Inflammatory macrophage treated with lipopolysaccharide for 4 hours (primary cell): ENCODE data around the gene CDON.

Experiments
- DNase-seq: peaks from one replicate; pipeline ENCODE4 v3.0.0-alpha.2; 2020

The CDON gene

DNA sequence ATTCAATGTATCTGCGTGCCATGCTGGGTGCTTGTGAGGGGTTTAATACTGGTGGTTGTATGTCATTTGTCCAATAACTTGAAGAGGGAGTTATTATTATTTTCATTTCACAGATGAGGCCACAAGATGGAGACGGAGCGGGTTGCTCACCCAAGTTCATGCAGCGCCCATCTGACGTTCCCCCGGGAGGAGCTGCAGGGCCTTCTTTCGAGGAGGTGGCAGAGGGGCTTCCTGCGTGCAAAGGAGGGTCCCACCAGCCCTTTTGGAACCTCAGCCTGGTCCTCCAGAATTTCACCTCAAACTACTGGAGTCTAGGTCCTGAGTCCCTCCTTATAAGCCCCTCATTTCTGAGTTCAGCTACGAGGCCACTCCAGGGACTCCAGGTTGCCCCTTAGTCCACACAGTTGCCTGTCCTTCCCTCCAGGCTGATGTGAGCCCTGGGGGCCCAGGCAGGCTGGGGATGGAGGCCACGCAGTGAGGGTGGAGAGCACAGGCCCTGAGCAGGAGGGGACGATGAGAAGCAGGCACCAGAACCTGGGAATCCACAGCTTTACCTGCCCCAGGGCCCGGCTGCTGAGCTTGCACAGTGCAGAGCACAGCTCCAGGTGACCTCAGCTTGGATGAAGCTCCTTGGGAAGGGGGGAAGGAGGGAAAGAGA, 119.8 kb downstream of the CDON start:
- no peak for DNase-seq

DNA sequence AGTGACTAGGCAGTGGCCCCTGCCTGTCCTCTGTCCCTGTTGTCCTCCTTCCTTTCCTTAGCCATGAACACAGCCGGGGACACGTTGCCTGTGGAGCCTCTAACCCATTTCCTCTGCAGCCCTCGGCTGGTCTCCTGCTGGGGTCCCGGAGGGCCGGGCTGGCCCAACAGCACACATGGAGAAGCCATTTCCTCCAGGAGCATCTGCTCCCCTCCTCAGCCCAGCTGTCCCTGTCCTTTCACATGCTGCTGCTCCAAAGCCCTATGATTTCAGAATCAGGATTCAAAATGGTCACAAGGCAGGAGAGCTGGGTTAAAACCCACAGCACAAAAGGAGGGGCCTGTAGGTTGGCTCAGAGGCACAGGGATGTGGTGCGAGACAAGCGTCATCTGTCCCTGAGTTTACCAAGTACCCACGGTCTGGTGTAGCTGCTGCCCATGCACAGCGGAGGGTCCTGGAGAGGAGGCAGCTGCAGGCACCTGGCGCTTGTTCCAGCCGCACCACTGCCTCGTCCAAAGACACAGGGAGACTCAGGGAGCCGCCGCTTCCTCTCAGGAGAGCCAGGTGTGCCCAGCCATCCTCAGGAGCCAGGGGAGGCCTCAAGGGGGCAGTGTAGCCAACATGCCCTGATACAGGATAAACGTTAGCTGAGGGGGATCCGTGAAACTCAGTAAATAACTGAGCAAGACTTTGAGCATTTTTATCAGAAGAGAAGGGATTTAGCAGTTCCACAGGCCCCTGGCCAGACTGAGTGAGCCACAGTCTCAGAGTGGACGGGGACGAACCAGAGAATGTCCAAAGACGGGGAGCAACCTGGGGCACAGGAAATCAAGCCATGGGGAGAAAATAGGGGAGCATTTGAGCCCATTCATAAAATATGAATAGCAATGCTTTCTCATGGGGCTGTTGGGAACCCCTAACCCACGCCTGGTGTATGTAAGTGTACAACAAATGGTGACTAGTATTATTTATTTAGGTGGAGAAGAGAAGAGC, 120.8 kb downstream of the CDON start:
- DNase-seq: no peak

DNA sequence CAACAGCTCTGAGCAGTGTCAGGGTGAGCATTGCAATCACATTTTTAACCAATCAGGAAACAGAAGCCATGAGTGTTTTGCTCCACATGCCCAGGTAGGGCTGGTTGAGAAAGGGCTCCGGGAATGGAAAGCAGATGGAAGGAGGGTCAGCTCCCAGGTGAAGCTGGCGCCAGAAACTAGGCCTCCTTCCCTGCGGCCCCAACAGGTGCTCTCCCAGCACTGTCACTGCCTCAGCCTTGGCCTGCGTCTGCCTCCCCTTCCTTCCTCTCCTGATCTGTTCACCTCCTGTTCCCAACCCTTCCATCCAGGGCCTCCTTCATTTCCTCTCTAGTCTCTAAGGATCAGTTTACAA, 121.4 kb downstream of the CDON start:
- no peak for DNase-seq

DNA sequence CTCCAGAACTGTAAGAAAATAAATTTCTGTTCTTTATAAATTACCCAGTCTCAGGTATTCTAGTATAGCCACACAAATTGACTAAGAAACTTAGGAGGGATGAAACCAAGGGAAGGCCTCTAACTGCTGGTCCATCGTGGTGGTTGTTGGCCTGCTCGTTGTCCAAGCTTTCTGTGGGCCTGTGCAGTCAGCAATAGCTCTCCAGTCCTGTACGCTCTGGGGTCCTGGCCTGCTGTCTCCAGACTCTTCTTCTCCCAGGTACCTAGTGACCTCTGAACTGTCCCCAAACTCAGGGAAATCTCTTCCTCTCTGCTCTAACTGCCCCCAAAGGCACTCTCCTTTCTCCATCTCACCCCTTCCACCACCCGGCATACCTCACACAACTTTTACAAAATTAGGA, 122.5 kb downstream of the CDON start:
- DNase-seq: no peak

DNA sequence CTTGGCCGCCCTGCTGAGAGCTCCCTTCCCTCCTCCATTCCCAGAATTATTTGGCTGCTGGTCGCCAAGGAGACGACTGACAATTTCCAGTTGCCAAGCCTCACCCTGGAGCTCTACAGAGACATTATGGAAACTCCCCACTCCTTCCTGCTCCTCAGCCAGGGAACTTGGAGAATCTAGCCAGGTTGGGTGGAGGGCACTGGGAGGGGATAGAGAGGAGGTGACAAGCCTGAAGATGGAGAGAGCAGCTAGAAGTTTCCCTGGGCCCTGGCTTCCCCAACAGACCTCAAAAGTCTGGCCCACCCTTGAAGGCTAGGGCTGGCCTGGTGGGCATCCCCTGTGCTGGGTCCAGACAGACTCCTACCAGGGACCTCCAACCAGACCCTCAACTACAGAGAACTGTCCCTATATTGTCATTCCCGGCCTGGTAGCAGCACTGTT, 123.6 kb downstream of the CDON start:
- DNase-seq: no peak

DNA sequence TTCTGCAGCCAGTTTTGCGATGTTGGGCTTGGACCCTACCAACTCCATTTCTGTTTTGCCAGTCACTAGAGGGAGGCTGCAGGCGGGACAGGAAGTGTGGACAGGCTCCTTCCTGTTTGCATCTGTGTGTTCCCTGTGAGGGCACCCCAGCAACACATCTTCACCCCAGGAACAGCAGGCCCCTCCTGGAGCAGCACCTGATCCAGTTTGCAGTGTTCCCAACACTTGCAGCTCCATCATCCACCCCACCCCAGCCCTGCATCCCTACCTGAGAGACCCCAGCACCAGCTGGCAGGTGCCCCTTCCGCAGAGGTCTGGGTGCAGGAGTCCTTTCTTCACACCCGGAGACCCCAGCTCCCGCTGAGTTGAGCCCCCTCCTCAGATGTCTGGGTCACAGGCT, 124.2 kb downstream of the CDON start:
- no peak for DNase-seq

DNA sequence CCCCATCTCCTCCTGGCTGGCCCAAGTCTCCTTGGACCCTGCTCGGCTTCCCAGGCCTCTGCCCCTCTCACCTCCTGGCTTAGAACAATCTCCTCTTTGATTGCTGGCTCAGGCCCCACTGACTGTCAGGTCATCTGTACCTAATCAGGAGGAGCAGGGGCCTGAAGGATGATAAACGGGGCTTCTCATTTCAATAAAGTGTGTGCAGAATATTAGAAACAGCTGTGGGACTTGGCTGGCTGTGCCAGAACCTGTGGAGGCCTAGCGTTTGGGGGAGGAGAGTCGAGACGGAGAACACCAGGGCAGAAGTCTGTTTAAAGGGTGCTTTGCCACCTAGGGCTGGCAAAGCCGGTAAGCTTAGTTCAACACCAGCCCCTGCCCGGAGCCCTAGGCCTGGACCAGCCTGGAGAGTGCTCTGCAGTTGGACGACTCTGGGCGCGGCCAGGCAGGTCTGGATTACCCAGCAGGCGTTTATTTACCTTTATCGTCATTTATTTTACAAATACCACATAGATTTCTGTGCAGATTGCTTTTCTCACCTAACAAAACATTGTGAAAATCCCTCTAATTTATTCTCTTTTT, 127.0 kb downstream of the CDON start:
- DNase-seq: no peak

DNA sequence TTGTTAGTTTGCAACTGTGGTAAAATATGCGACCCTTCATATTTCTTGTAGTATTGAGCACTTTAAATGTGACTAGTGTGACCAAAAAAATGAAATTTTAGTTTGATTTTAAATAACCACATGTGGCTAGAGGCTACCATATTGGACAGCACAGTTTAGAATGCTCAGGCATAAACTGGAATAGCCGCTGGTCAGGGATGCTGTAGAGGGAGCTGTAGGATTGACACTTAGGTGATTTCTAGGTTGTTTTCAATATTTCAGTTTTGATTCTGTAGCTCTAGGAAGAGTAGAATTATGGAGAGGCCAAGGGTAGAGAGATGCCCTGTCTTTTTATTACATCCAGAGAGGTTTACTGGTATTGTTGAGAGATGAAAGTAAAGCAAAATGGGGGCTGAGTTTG, 127.6 kb downstream of the CDON start:
- no peak for DNase-seq

DNA sequence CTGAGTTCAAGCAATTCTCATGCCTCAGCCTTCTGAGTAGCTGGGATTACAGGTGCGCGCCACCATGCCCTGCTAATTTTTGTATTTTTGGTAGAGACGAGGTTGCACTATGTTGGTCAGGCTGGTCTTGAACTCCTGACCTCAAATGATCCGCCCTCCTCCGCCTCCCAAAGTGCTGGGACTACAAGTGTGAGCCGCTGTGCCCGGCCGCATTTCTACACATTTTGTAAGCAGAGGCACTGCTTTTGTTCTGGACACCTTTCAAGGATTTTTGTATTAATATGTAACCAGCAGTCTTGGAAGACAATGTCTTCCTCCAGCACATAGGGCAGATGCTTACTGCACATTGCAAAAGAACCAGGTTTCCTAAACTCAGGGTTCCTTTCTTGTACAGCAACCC, 128.2 kb downstream of the CDON start:
- no peak for DNase-seq

GRCh38 chr11:125933030-125933813, 129.4 kb downstream of the CDON start:
- no peak for DNase-seq

- no peak for DNase-seq
Measured at GRCh38 chr11:125932301-125932700, 130.4 kb downstream of the CDON start.

DNA sequence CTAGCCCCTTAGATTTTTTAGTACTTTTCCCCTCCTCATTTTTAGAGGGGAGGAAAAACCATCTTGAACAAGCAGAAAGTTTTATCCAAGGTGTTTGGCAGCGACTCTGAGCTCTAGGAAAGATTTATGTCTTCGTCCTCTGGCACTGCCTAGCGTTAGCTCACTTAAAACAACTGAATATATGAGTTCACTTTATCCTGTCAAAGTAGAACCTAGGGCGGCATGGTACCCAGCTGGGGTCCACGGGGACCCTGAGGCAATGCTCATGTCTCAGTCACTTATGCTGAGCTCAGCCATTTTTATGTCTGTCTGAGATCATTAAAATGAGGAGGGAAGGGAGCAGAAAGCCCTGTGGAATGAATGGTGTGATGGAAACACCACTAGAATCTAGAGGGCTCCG, 131.0 kb downstream of the CDON start:
- DNase-seq: no peak

GRCh38 chr11:125931116-125931515, 131.6 kb downstream of the CDON start:
- DNase-seq: no peak

DNA sequence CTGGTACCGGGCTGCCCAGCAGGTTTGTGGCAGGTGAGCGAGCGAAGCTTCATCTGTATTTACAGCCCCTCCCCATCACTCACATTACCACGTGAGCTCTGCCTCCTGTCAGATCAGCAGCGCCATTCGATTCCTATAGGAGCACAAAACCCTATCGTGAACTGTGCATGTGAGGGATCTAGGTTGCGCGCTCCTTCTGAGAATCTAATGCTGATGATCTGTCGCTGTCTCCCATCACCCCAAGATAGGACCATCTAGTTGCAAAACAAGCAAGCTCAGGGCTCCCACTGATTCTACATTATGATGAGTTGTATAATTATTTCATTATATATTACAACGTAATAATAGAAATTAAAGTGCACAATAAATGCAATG, 132.6 kb downstream of the CDON start:
- DNase-seq: no peak

DNA sequence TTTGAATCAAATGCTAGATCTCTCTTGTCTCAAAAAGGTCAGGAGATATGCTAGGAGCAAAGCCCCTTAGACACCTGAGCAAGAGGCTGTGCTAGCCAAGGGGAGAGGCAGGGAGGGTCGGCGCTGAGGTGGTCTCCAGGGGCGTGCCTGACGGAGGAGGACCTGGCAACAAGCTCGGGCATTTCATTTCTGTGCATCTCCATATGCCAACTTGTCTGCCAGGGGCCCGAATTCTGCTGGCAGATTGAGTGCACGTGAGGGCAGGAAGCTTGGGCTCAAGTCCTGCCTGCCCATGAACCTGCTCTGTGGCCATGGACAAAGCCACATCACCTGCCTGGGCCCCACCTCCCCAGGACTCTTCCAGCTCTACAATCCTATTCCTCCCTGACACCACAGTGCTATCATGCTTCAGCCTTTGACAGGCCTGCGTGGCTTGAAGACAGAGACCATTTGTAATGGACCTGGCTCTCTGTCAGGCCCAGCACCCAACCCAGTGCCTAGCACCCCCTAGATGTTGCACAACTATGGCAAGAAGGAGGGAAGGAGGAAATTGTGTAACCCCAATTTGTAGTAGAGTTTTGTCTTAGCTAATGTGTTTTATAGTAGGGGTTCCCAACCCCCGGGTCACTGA, 133.1 kb downstream of the CDON start:
- DNase-seq: no peak

DNA sequence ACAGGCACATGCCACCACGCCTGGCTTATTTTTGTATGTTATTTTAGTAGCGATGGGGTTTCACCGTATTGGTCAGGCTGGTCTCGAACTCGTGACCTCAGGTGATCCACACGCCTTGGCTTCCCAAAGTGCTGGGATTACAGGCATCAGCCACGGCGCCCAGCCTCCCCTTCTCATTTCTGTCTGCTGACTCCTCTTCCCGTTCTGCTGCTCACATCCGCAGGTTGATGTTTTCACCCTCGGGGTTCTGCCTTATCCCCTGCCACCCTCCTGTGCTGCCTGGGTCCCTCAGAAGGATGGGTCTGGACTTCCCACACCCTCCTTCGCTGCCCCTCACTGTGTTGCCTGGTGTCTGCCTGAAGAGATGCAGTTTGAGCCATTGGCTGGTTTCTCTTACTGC, 136.0 kb downstream of the CDON start:
- DNase-seq: no peak

GRCh38 chr11:125925804-125926203, 136.9 kb downstream of the CDON start:
- DNase-seq: no peak

DNA sequence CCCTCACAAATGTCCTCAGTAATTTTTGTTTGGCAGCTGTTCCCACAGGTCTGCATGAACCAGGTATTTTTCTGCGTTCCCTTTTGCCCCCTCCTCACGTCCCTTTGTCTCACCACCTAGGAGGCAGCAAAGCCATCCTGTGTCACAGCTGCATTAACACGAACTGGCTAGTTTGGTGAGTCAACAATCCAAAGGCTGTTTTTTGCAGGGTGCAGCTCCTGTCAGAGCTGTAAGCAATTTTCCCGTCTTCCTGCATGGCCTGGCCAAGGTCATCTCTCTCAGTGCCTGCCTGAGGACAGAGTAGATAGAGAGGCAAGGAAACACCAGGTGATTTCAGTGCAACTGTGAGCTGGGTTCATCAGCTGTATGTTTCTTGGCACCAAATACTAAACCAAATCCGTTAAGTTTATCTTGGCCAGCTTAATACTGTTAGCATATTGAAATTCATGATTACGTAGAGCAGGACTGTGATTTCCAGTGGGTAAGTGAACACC, 137.4 kb downstream of the CDON start:
- DNase-seq: no peak

DNA sequence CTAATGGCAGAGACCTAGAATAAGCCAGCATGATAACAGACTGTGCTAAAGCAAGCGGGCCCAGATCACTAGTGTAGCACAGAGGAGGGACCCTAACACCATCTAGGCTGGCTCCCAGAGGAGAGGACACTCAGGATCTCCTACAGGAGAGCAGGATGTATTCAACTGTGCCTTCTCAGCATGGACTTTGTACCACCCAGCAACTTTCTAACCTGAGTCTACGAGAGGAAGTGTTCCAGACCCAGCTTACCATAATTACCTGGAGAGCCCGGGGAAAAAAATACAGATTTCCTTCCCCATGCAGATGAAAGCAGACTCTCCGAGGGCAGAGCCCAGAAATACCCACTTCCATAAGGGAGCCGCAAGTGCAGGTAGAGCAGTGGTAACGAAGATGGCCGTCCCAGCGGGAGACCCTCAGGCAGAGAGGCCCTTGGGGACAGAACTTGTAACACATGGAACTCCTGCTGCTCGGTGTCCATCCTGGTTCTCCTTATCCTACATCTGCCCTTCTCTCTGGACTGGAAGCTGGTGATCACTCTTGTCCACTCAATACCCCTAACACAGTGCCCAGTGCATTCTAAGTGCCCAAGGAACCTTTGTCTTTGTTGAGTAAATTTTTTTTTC, 138.2 kb downstream of the CDON start:
- no peak for DNase-seq

DNA sequence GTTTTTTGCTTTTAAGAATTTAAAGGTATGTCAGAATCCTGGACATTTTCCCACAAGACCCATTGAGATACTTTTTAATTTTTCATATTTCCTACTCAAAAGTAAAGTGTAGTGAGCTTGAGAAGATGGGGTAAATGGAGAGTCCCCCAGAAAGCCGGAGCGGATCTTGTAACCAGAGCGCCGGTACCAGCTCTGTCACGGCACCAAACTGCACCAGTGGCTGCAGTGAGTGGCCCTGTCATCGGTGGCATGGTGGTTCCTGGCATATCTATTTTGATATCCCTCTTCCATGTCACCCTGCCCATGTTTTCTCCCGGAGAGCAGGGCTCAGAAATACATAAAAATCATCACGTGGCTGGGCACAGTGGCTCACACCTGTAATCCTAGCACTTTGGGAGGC, 139.0 kb downstream of the CDON start:
- DNase-seq: no peak

DNA sequence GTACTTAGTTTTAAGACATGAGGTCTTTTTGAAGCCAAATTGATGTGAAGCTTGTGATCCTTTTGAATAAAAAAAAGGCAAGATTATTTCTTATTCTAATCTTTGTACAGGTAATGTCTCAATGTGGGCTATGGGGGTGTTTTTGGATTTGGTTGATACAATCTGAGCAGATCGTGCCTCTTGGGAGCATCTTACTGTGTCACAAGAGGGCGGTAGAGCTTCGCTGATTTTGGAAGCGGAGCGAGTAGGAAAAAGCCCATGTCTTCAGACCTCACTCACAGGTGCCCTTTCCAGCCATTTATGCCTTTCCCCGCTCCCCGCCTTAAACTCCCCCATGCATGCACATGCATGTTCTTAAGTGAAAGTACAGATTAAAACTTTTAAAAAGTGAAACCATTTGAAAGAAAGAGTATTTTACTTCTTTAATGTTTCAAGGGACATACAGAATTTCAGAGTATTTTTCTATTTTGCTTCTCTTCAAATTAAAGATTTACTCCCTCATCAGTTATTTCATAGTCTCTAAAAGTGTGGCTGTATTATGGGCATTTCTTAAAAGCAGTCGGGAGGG, 139.6 kb downstream of the CDON start:
- peak; percentile 58 for DNase-seq

GRCh38 chr11:125922156-125922555, 140.5 kb downstream of the CDON start:
- DNase-seq: no peak
